BLaER1 treated with 17β-estradiol and CSF1 and Interleukin-3, amounts not matched to agents 10 nM and 100 nM (cell line): Measurements from ENCODE around the gene EIF3M.

Experiments used
- H3K27ac ChIP-seq, 11 experiments: shearing (Covaris generic); formaldehyde crosslinking; 2 replicates each; pipeline ENCODE4 v1.8.1; 2022
- H3K27me3 ChIP-seq, 11 experiments: shearing (Covaris generic); formaldehyde crosslinking; 2 replicates each; pipeline ENCODE4 v1.8.1; 2022
- H3K36me3 ChIP-seq, 11 experiments: shearing (Covaris generic); formaldehyde crosslinking; 2 replicates each; pipeline ENCODE4 v1.8.1; 2022
- H3K4me1 ChIP-seq, 10 experiments: shearing (Covaris generic); formaldehyde crosslinking; 2 replicates each; pipeline ENCODE4 v1.8.1; 2022
- H3K4me2 ChIP-seq, 11 experiments: shearing (Covaris generic); formaldehyde crosslinking; 2 replicates each; pipeline ENCODE4 v1.8.1; 2022
- H3K4me3 ChIP-seq, 10 experiments: shearing (Covaris generic); formaldehyde crosslinking; 2 replicates each; pipeline ENCODE4 v1.8.1; 2022
- H3K9ac ChIP-seq, 11 experiments: shearing (Covaris generic); formaldehyde crosslinking; 2 replicates each; pipeline ENCODE4 v1.8.1; 2022
- H3K9me3 ChIP-seq, 11 experiments: shearing (Covaris generic); formaldehyde crosslinking; replicated peaks in 1 of 11; 2 replicates each; pipeline ENCODE4 v1.8.1; 2022
- H4K20me1 ChIP-seq, 11 experiments: shearing (Covaris generic); formaldehyde crosslinking; 2 replicates each; pipeline ENCODE4 v1.8.1; 2022
- Cebpa-rat ChIP-seq, 11 experiments: shearing (Covaris generic); IDR thresholded peaks; 2 replicates each; pipeline ENCODE4 v1.8.1; 2022

The EIF3M gene

GRCh38 chr11:32583459-32584271 is at the start of gene EIF3M:
Gene EIF3M, plus strand, starts transcription at chr11:32583831. Its CDS starts 57 bp downstream, at chr11:32583888.
- peaks cover 16 to 38% (median 33%) of the 10 kb centered on the region in 10 experiments for H3K4me1 ChIP-seq
- TF ChIP-seq Cebpa-rat (IDR thresholded peaks at IDR 0.05), result no peak
- peak within 1 kb of the TSS; percentile 87 to 98 (median 95) for H3K4me2 ChIP-seq
- peak within 1 kb of the TSS; percentile 85 to 98 (median 96) for H3K27ac ChIP-seq
- peaks cover 36 to 44% (median 41%) of the 10 kb centered on the region in 11 experiments; a peak in 21 of 22 replicates for H4K20me1 ChIP-seq
- peaks cover 16 to 34% (median 31%) of the 10 kb centered on the region in 11 experiments for H3K36me3 ChIP-seq
- no peaks in the 10 kb centered on the region for H3K27me3 ChIP-seq
- peak within 1 kb of the TSS; percentile 81 to 100 (median 92) for H3K4me3 ChIP-seq
- peaks cover 0 to 10% (median 5%) of the 10 kb centered on the region in 11 experiments; a peak in 7 of 22 replicates for H3K9me3 ChIP-seq
- peak within 1 kb of the TSS; percentile 91 to 98 (median 95) for H3K9ac ChIP-seq

- H3K9me3 ChIP-seq, result peaks cover 0 to 7% (median 5%) of the 10 kb centered on the region in 11 experiments; a peak in 7 of 22 replicates
- TF ChIP-seq Cebpa-rat (IDR thresholded peaks at IDR 0.05), result no peak
- H3K4me3 ChIP-seq, result no peak overlapping the region
- no peaks in the 10 kb centered on the region for H3K36me3 ChIP-seq
- peaks cover 0 to 2% (median 0%) of the 10 kb centered on the region in 10 experiments; a peak in 1 of 20 replicates for H3K4me1 ChIP-seq
- no peaks in the 10 kb centered on the region for H4K20me1 ChIP-seq
- no peak overlapping the region for H3K4me2 ChIP-seq
- no peak overlapping the region for H3K9ac ChIP-seq
- H3K27ac ChIP-seq, result no peak overlapping the region
- H3K27me3 ChIP-seq, result no peaks in the 10 kb centered on the region
Measured at GRCh38 chr11:32538804-32539203, 44.8 kb upstream of the EIF3M start.

- Histone ChIP-seq H3K4me1 (peaks cover 0 to 13% (median 7%) of the 10 kb centered on the region in 10 experiments; a peak in 12 of 20 replicates), H4K20me1 (no peaks in the 10 kb centered on the region), H3K27me3 (no peaks in the 10 kb centered on the region), H3K36me3 (no peaks in the 10 kb centered on the region), H3K9me3 (peaks cover 0 to 14% (median 0%) of the 10 kb centered on the region in 11 experiments; a peak in 3 of 22 replicates), H3K9ac (no peak overlapping the region), H3K4me2 (peak overlapping the region in 8 of 11 experiments; percentile 2 to 61 (median 19); a peak in 12 of 22 replicates), H3K27ac (no peak overlapping the region), H3K4me3 (no peak overlapping the region)
- no peak for TF ChIP-seq Cebpa-rat (IDR thresholded peaks at IDR 0.05)
Measured at GRCh38 chr11:32549611-32550187, 33.9 kb upstream of the EIF3M start.

GRCh38 chr11:32550207-32550606 is 33.4 kb upstream of the EIF3M start:
- Histone ChIP-seq H3K4me1 (peaks cover 0 to 13% (median 7%) of the 10 kb centered on the region in 10 experiments; a peak in 12 of 20 replicates), H3K36me3 (no peaks in the 10 kb centered on the region), H3K27me3 (no peaks in the 10 kb centered on the region), H3K4me2 (peak overlapping the region in 7 of 11 experiments; percentile 4 to 61 (median 26); a peak in 11 of 22 replicates), H4K20me1 (no peaks in the 10 kb centered on the region), H3K27ac (no peak overlapping the region), H3K9ac (no peak overlapping the region), H3K4me3 (no peak overlapping the region), H3K9me3 (peaks cover 0 to 14% (median 0%) of the 10 kb centered on the region in 11 experiments; a peak in 3 of 22 replicates)
- no peak for TF ChIP-seq Cebpa-rat (IDR thresholded peaks at IDR 0.05)

GRCh38 chr11:32555091-32555490 is 28.5 kb upstream of the EIF3M start:
- Histone ChIP-seq H3K9me3 (0 out of 22 replicates have a peak, but pooled peaks cover 0 to 6% (median 0%) of the 10 kb centered on the region in 11 experiments), H3K4me1 (peaks cover 0 to 3% (median 1%) of the 10 kb centered on the region in 10 experiments; a peak in 10 of 20 replicates), H3K36me3 (no peaks in the 10 kb centered on the region), H3K27me3 (no peaks in the 10 kb centered on the region), H3K9ac (no peak overlapping the region), H3K4me3 (no peak overlapping the region), H3K4me2 (no peak overlapping the region), H3K27ac (no peak overlapping the region), H4K20me1 (no peaks in the 10 kb centered on the region)
- TF ChIP-seq Cebpa-rat (IDR thresholded peaks at IDR 0.05), result no peak

GRCh38 chr11:32555895-32556294 is 27.7 kb upstream of the EIF3M start:
- Histone ChIP-seq H3K4me3 (no peak overlapping the region), H3K9ac (no peak overlapping the region), H4K20me1 (no peaks in the 10 kb centered on the region), H3K27ac (no peak overlapping the region), H3K4me2 (no peak overlapping the region), H3K36me3 (no peaks in the 10 kb centered on the region), H3K4me1 (no peaks in the 10 kb centered on the region), H3K27me3 (no peaks in the 10 kb centered on the region), H3K9me3 (0 out of 22 replicates have a peak, but pooled peaks cover 0 to 6% (median 0%) of the 10 kb centered on the region in 11 experiments)
- no peak for TF ChIP-seq Cebpa-rat (IDR thresholded peaks at IDR 0.05)

- no peak overlapping the region for H3K4me2 ChIP-seq
- no peaks in the 10 kb centered on the region for H3K27me3 ChIP-seq
- no peak for TF ChIP-seq Cebpa-rat (IDR thresholded peaks at IDR 0.05)
- H3K27ac ChIP-seq, result no peak overlapping the region
- no peaks in the 10 kb centered on the region for H4K20me1 ChIP-seq
- peaks cover 0 to 14% (median 13%) of the 10 kb centered on the region in 10 experiments; a peak in 13 of 20 replicates for H3K4me1 ChIP-seq
- no peaks in the 10 kb centered on the region for H3K36me3 ChIP-seq
- no peak overlapping the region for H3K9ac ChIP-seq
- H3K9me3 ChIP-seq, result no peaks in the 10 kb centered on the region
- H3K4me3 ChIP-seq, result no peak overlapping the region
Measured at GRCh38 chr11:32561835-32562234, 21.8 kb upstream of the EIF3M start.

GRCh38 chr11:32562839-32563599 is 20.6 kb upstream of the EIF3M start:
- no peaks in the 10 kb centered on the region for H3K36me3 ChIP-seq
- H3K4me1 ChIP-seq, result peaks cover 0 to 14% (median 13%) of the 10 kb centered on the region in 10 experiments; a peak in 13 of 20 replicates
- no peak overlapping the region for H3K9ac ChIP-seq
- H3K27ac ChIP-seq, result no peak overlapping the region
- TF ChIP-seq Cebpa-rat (IDR thresholded peaks at IDR 0.05), result peak in 2 of 11 experiments; percentile 14 to 50; a peak in 1 of 22 replicates
- H4K20me1 ChIP-seq, result no peaks in the 10 kb centered on the region
- no peaks in the 10 kb centered on the region for H3K27me3 ChIP-seq
- no peaks in the 10 kb centered on the region for H3K9me3 ChIP-seq
- peak overlapping the region in 10 of 11 experiments; percentile 6 to 52 (median 28); a peak in 16 of 22 replicates for H3K4me2 ChIP-seq
- no peak overlapping the region for H3K4me3 ChIP-seq
